Testis (tissue), 2 donors: Measurements from ENCODE around the gene COX19.

ENCODE experiments used
- POLR2A ChIP-seq: fragments of 450-650 bp; IDR thresholded peaks from one replicate; pipeline ENCODE4 v1.6.1; 2017; ENCODE audit warnings: antibody characterized with exemption, mild to moderate bottlenecking, moderate library complexity
- TF ChIP-seq, protein P1 (sequence below), 3 experiments: fragments of 450-650 bp in 2 of 3; fragments of 200-600 bp in 1 of 3; sonication (generic) in 1 of 3; IDR thresholded peaks; one replicate each; pipeline ENCODE4 v1.5.1; 2016 to 2019; ENCODE audit warnings: antibody characterized with exemption in 3 of 3, mild to moderate bottlenecking in 2 of 3, moderate library complexity in 1 of 3

GRCh38 chr7:926061-927030 is 49.0 kb downstream of the COX19 start:
- TF ChIP-seq, protein P1, sequence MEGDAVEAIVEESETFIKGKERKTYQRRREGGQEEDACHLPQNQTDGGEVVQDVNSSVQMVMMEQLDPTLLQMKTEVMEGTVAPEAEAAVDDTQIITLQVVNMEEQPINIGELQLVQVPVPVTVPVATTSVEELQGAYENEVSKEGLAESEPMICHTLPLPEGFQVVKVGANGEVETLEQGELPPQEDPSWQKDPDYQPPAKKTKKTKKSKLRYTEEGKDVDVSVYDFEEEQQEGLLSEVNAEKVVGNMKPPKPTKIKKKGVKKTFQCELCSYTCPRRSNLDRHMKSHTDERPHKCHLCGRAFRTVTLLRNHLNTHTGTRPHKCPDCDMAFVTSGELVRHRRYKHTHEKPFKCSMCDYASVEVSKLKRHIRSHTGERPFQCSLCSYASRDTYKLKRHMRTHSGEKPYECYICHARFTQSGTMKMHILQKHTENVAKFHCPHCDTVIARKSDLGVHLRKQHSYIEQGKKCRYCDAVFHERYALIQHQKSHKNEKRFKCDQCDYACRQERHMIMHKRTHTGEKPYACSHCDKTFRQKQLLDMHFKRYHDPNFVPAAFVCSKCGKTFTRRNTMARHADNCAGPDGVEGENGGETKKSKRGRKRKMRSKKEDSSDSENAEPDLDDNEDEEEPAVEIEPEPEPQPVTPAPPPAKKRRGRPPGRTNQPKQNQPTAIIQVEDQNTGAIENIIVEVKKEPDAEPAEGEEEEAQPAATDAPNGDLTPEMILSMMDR (IDR thresholded peaks at IDR 0.05), result no peak
- TF ChIP-seq POLR2A, result no peak
